ENCODE measurements around the gene MCM9.
A peak's percentile ranks its signal among the peaks of the same experiment; 100 is the strongest.

Gene MCM9

GRCh38 chr6:118963003-118963402, 28.0 kb upstream of the MCM9 start:
- Histone ChIP-seq H3K27ac (ENCODE audit: low read depth, low read length) (no peak overlapping the region), H3K4me1 (ENCODE audit: control insufficient read depth, insufficient read depth, low read length) (no peaks in the 10 kb centered on the region), H3K9ac (ENCODE audit: low read length) (no peak overlapping the region), H3K36me3 (ENCODE audit: control insufficient read depth, insufficient read depth, low read length) (no peaks in the 10 kb centered on the region), H3K4me3 (ENCODE audit: low read length) (no peak overlapping the region), H3K27me3 (ENCODE audit: control insufficient read depth, insufficient read depth, low read length) (no peaks in the 10 kb centered on the region)

DNA sequence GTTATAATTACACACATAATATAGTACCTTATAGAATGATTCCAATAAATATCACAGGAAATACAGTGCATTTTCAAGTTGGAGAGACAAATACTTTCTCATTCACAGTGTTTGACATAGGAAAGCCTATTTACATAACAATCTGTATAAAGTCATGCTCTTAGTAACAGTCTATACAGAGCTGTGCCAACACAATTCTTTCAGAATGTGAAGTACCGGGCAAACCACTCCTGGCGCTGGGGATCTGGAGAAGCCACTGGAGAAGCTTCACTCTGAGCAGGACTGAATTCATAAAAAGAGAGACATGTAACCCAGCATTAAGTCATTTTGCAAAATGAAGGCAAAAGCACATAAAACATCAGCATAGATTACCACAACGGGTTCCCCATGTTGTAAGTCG, 24.9 kb upstream of the MCM9 start:
- Histone ChIP-seq H3K4me1 (ENCODE audit: control insufficient read depth, insufficient read depth, low read length) (no peaks in the 10 kb centered on the region), H3K9ac (ENCODE audit: low read length) (no peak overlapping the region), H3K4me3 (ENCODE audit: low read length) (no peak overlapping the region), H3K27me3 (ENCODE audit: control insufficient read depth, insufficient read depth, low read length) (no peaks in the 10 kb centered on the region), H3K27ac (ENCODE audit: low read depth, low read length) (no peak overlapping the region), H3K36me3 (ENCODE audit: control insufficient read depth, insufficient read depth, low read length) (no peaks in the 10 kb centered on the region)

DNA sequence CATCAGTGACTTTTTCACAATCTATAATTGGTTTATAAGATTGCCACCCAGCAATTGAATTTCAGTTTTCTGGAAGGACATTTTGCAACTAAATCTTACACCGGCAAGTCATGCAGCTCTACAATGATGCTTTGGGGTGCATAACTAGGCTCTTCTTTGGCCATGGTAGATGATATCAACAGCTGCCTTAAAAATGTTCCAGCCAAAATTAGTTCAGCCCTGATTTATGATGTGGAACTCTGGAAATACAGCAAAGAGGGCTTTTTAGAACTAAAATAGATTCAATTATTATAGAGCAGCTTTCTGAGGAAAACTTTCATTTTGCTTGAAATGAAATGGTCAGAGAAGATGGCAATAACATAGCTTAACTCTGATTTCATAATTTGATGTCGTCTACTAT, 18.4 kb upstream of the MCM9 start:
- Histone ChIP-seq H3K4me1 (ENCODE audit: control insufficient read depth, insufficient read depth, low read length) (no peaks in the 10 kb centered on the region), H3K4me3 (ENCODE audit: low read length) (no peak overlapping the region), H3K9ac (ENCODE audit: low read length) (no peak overlapping the region), H3K36me3 (ENCODE audit: control insufficient read depth, insufficient read depth, low read length) (no peaks in the 10 kb centered on the region), H3K27me3 (ENCODE audit: control insufficient read depth, insufficient read depth, low read length) (no peaks in the 10 kb centered on the region), H3K27ac (ENCODE audit: low read depth, low read length) (no peak overlapping the region)

DNA sequence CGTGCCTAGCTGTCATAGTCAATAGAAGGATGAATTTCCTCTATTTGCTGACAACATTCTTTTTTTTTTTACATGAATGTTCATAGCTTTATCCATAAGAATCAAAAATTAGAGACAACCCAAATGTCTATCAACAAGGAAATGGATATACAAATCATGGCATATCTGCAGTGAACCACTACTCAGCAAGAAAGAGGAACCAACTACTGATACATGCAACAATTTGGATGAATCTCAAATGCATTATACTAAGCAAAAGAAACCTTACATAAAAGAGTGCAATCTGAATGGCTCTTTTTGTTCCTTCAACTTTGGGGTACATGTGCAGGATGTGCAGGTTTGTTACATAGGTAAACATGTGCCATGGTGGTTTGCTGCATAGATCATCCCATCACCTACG, 17.7 kb upstream of the MCM9 start:
- H3K9ac ChIP-seq (ENCODE audit: low read length): no peak overlapping the region

DNA sequence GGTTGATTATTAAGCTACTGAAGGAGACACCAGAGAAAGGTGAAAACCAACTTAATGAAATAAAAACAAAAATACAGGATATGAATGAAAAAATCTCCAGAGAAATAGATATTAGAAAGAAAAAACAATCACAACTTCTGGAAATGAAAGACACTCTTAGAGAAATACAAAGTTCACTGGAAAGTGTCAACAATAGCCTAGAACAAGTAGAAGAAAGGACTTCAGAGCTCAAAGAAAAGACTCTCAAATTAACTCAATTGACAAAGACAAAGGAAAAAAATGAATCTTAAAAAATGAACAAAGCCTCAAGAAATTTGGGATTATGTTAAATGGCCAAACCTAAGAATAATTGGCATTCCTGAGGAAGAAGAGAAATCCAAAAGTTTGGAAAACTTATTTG, 10.3 kb upstream of the MCM9 start:
- H3K27me3 ChIP-seq (ENCODE audit: control insufficient read depth, insufficient read depth, low read length): no peaks in the 10 kb centered on the region
- H3K4me1 ChIP-seq (ENCODE audit: control insufficient read depth, insufficient read depth, low read length): no peaks in the 10 kb centered on the region
- no peak overlapping the region for H3K4me3 ChIP-seq (ENCODE audit: low read length)
- H3K9ac ChIP-seq (ENCODE audit: low read length): no peak overlapping the region
- H3K36me3 ChIP-seq (ENCODE audit: control insufficient read depth, insufficient read depth, low read length): no peaks in the 10 kb centered on the region
- H3K27ac ChIP-seq (ENCODE audit: low read depth, low read length): no peak overlapping the region

More for the DNA sequence above, 17.7 kb upstream of the MCM9 start:
- Histone ChIP-seq H3K4me3 (ENCODE audit: low read length) (no peak overlapping the region), H3K27ac (ENCODE audit: low read depth, low read length) (no peak overlapping the region), H3K27me3 (ENCODE audit: control insufficient read depth, insufficient read depth, low read length) (no peaks in the 10 kb centered on the region), H3K36me3 (ENCODE audit: control insufficient read depth, insufficient read depth, low read length) (no peaks in the 10 kb centered on the region), H3K4me1 (ENCODE audit: control insufficient read depth, insufficient read depth, low read length) (no peaks in the 10 kb centered on the region)

DNA sequence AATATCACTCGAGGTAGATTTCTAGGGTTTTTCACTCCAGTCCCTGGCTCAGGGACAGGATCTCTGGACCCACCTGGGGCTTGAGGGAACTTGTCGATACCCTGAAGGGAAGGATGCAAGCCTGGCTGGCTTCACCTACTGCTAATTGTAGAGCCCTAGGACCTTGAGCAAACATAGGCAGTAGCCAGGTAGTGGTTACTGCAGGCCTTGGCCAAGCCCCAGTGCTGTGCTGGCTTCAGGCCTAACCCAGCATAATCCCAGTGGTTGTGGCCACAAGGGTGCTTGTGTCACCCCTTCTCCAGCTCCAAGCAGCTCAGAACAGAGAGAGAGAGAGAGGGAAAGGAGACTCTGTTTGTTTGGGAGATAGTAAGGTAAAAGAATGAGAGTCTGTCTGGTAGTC, 5.8 kb upstream of the MCM9 start:
- Histone ChIP-seq H3K27me3 (ENCODE audit: control insufficient read depth, insufficient read depth, low read length) (no peaks in the 10 kb centered on the region), H3K36me3 (ENCODE audit: control insufficient read depth, insufficient read depth, low read length) (no peaks in the 10 kb centered on the region), H3K4me3 (ENCODE audit: low read length) (no peak overlapping the region), H3K9ac (ENCODE audit: low read length) (no peak overlapping the region), H3K27ac (ENCODE audit: low read depth, low read length) (no peak overlapping the region), H3K4me1 (ENCODE audit: control insufficient read depth, insufficient read depth, low read length) (peaks cover under 1% of the 10 kb centered on the region)

DNA sequence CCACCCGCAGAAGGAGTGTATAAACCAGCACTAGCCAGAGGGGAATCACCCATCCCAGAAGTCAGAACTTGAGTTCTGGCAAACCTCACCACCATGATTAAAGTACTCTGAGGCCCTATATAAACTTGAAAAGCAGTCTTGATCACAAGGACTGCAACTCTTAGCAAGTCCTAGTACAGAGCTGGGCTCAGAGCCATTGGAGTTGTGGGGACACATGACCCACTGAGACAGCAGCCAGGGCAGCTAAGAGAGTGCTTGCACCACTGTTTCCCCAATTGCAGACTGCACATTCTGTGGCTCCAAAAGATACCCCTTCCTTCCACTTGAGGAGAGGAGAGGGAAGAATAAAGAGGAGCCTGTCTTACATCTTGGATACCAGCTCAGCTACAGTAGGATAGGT, 4.7 kb upstream of the MCM9 start:
- Histone ChIP-seq H3K36me3 (ENCODE audit: control insufficient read depth, insufficient read depth, low read length) (no peaks in the 10 kb centered on the region), H3K27ac (ENCODE audit: low read depth, low read length) (no peak overlapping the region), H3K4me3 (ENCODE audit: low read length) (no peak overlapping the region), H3K9ac (ENCODE audit: low read length) (no peak overlapping the region), H3K27me3 (ENCODE audit: control insufficient read depth, insufficient read depth, low read length) (no peaks in the 10 kb centered on the region), H3K4me1 (ENCODE audit: control insufficient read depth, insufficient read depth, low read length) (peaks cover 5% of the 10 kb centered on the region)

DNA sequence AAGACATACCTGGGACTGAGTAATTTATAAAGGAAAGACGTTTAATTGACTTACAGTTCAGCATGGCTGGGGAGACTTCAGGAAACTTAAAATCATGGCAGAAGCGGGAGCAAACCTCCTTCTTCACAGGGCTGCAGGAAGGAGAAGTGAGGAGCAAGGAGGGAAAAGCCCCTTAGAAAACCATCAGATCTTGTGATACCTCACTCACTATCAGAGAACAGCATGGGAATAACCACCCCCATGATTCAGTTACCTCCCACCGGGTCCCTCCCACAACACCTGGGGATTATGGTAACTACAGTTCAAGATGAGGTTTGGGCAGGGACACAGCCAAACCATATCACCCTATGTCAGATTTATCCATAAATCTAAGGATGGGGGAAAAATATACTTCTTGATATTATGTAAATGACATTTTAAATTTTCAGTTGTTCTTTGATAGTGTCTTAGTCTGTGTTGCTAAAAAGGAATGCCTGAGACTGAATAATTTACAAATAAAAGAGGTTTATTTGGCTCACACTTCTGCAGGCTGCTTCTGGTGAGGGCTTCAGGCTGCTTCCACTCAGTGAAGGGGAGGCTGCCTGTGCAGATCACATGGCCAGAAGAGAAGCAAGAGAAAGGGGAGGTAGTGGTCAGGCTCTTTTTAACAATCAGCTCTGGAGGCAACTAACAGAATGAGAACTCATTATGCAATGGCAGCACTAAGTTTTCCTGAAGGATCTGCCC, 1.2 kb upstream of the MCM9 start:
- Histone ChIP-seq H3K27me3 (ENCODE audit: control insufficient read depth, insufficient read depth, low read length) (no peaks in the 10 kb centered on the region), H3K4me3 (ENCODE audit: low read length) (no peak overlapping the region), H3K4me1 (ENCODE audit: control insufficient read depth, insufficient read depth, low read length) (peaks cover 9% of the 10 kb centered on the region), H3K27ac (ENCODE audit: low read depth, low read length) (no peak overlapping the region), H3K36me3 (ENCODE audit: control insufficient read depth, insufficient read depth, low read length) (no peaks in the 10 kb centered on the region), H3K9ac (ENCODE audit: low read length) (no peak overlapping the region)

GRCh38 chr6:118935331-118935668, 341 bp upstream of the MCM9 start:
- Histone ChIP-seq H3K4me1 (ENCODE audit: control insufficient read depth, insufficient read depth, low read length) (peaks cover 9% of the 10 kb centered on the region), H3K27me3 (ENCODE audit: control insufficient read depth, insufficient read depth, low read length) (no peaks in the 10 kb centered on the region), H3K27ac (ENCODE audit: low read depth, low read length) (peak overlapping the region; percentile 95), H3K36me3 (ENCODE audit: control insufficient read depth, insufficient read depth, low read length) (no peaks in the 10 kb centered on the region), H3K4me3 (ENCODE audit: low read length) (peak overlapping the region; percentile 97), H3K9ac (ENCODE audit: low read length) (peak overlapping the region; percentile 72)

- H3K4me1 ChIP-seq (ENCODE audit: control insufficient read depth, insufficient read depth, low read length): peaks cover 9% of the 10 kb centered on the region
- H3K9ac ChIP-seq (ENCODE audit: low read length): no peak overlapping the region
- H3K36me3 ChIP-seq (ENCODE audit: control insufficient read depth, insufficient read depth, low read length): no peaks in the 10 kb centered on the region
- no peaks in the 10 kb centered on the region for H3K27me3 ChIP-seq (ENCODE audit: control insufficient read depth, insufficient read depth, low read length)
- H3K4me3 ChIP-seq (ENCODE audit: low read length): peak overlapping the region; percentile 97
- H3K27ac ChIP-seq (ENCODE audit: low read depth, low read length): peak overlapping the region; percentile 95
Observed at GRCh38 chr6:118933855-118934460, 1.0 kb downstream of the MCM9 start.

DNA sequence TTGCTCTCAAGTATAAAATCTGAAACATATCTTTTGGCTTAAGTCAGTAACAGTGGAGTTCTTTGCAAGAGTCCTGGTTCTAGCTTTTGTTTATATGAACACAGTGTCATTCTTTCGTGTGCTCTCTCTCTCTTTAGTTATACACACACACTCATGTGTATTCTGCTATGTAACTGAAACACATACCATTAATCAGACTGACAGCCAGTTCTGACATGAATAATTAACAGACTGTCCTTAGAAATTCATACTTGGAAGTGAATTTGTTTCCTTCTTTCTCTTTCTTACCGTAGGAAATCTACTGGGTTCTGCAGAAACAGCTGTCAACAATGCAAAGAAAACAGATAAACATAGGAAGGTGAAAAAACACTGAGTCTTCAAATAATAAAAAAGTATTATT, 2.5 kb downstream of the MCM9 start:
- Histone ChIP-seq H3K27ac (ENCODE audit: low read depth, low read length) (no peak overlapping the region), H3K27me3 (ENCODE audit: control insufficient read depth, insufficient read depth, low read length) (no peaks in the 10 kb centered on the region), H3K4me3 (ENCODE audit: low read length) (no peak overlapping the region), H3K4me1 (ENCODE audit: control insufficient read depth, insufficient read depth, low read length) (peaks cover 9% of the 10 kb centered on the region), H3K9ac (ENCODE audit: low read length) (no peak overlapping the region), H3K36me3 (ENCODE audit: control insufficient read depth, insufficient read depth, low read length) (no peaks in the 10 kb centered on the region)

- H3K9ac ChIP-seq (ENCODE audit: low read length): no peak overlapping the region
- no peak overlapping the region for H3K4me3 ChIP-seq (ENCODE audit: low read length)
- no peak overlapping the region for H3K27ac ChIP-seq (ENCODE audit: low read depth, low read length)
- no peaks in the 10 kb centered on the region for H3K36me3 ChIP-seq (ENCODE audit: control insufficient read depth, insufficient read depth, low read length)
- H3K4me1 ChIP-seq (ENCODE audit: control insufficient read depth, insufficient read depth, low read length): peaks cover 9% of the 10 kb centered on the region
- no peaks in the 10 kb centered on the region for H3K27me3 ChIP-seq (ENCODE audit: control insufficient read depth, insufficient read depth, low read length)
Observed at GRCh38 chr6:118931436-118931835, 3.5 kb downstream of the MCM9 start.

- no peaks in the 10 kb centered on the region for H3K36me3 ChIP-seq (ENCODE audit: control insufficient read depth, insufficient read depth, low read length)
- no peak overlapping the region for H3K9ac ChIP-seq (ENCODE audit: low read length)
- no peak overlapping the region for H3K4me3 ChIP-seq (ENCODE audit: low read length)
- H3K4me1 ChIP-seq (ENCODE audit: control insufficient read depth, insufficient read depth, low read length): peaks cover 7% of the 10 kb centered on the region
- H3K27me3 ChIP-seq (ENCODE audit: control insufficient read depth, insufficient read depth, low read length): no peaks in the 10 kb centered on the region
- H3K27ac ChIP-seq (ENCODE audit: low read depth, low read length): no peak overlapping the region
Observed at GRCh38 chr6:118930680-118931079, 4.3 kb downstream of the MCM9 start.
